GM18951 (cell line): Measurements from ENCODE around the gene TRAIP.
A peak's percentile ranks its signal among the peaks of the same experiment; 100 is the strongest.

Experiments used
- POLR2A ChIP-seq: IDR thresholded peaks from 4 replicates; pipeline ENCODE4 v1.6.1; 2011; ENCODE audit warnings: mild to moderate bottlenecking; ENCODE audit not compliant: insufficient read length, insufficient read depth; ENCODE audit errors: extremely low read depth
- in situ Hi-C: fragments of 300-500 bp; cut with MboI; formaldehyde crosslinking; loops from one replicate; pipeline ENCODE4 v1.12.0; 2022; ENCODE audit warnings: low sequenced_read_pairs, mixed read lengths, inconsistent platforms; ENCODE audit not compliant: unreplicated experiment

The TRAIP gene

DNA sequence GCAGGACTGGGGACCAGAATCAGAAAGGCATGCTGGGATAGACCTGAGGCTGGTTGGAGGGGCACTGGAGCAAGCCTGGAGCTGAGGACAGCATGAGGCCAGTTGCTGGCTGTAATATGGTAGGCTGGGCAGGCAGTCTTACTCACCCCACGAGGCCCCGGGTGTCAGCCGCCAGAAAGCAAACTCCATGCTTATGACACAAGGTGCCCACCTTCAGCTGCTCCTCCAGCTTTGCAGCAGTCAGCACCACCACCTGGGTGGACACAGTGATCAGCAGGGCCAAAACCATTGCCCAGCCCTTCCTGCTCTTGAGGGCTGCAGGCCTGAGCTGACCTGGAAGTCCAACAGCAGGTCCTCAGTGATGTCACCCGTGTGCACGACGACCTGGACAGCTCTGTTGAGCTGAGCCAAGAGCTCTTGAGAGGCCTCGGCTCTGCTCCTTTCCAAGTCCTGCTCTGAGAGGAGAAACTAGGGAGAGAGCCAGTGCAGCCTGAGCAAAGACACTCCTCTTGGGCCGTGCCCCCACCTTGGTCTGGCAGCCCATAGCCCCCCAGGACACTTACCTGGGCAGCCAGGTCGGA lies 43.4 kb downstream of the TRAIP start:
- in situ Hi-C loops: no loop called here
- TF ChIP-seq POLR2A: no peak

- TF ChIP-seq POLR2A: no peak
- in situ Hi-C loops: no loop called here
These were observed 48.8 kb downstream of the TRAIP start for GRCh38 chr3:49807431-49808114.

DNA sequence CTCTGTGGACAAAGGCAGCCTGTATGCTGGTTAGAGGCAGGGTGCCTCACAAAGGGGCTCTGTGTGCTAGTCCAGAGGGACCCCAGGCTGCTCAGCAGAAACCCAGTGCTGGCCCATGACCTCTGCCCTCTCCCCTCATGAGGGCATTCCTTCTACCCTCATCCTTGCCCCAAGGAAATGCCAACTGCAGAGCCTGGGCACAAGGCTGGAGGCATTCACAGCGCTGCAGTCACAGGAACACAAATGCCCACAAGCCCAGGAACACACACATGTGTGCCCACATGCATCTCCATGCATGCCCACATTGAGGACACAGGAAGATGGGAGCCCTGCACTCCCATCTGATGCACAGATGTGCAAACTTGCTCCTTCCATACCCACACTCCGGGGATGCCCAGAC lies 49.5 kb downstream of the TRAIP start:
- no peak for TF ChIP-seq POLR2A
- in situ Hi-C loops: no loop called here

GRCh38 chr3:49805897-49806701 lies 50.3 kb downstream of the TRAIP start:
- peak; percentile 40 for TF ChIP-seq POLR2A
- in situ Hi-C loops: no loop called here

DNA sequence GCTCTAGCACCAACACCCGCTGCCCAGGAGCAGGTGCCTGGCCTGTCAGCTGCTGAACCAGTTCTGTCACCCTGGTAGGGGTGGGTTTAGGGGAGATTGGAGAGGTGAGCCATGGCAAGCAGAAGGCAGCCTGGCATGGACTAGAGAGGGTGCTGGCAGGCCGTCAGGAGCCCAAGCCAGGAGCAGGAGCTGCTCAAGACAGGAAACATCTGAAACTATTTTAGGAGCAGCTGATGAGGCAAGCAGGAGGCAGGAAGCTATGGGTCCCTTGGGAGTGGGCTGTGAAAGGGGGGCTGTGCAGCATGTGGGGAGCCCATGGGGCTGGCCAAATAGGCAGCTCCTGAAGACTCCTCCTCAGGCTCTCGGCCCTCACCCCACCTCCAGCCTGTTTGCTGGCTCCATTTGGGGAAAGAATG lies 51.0 kb downstream of the TRAIP start:
- in situ Hi-C loops: no loop called here
- TF ChIP-seq POLR2A: no peak

DNA sequence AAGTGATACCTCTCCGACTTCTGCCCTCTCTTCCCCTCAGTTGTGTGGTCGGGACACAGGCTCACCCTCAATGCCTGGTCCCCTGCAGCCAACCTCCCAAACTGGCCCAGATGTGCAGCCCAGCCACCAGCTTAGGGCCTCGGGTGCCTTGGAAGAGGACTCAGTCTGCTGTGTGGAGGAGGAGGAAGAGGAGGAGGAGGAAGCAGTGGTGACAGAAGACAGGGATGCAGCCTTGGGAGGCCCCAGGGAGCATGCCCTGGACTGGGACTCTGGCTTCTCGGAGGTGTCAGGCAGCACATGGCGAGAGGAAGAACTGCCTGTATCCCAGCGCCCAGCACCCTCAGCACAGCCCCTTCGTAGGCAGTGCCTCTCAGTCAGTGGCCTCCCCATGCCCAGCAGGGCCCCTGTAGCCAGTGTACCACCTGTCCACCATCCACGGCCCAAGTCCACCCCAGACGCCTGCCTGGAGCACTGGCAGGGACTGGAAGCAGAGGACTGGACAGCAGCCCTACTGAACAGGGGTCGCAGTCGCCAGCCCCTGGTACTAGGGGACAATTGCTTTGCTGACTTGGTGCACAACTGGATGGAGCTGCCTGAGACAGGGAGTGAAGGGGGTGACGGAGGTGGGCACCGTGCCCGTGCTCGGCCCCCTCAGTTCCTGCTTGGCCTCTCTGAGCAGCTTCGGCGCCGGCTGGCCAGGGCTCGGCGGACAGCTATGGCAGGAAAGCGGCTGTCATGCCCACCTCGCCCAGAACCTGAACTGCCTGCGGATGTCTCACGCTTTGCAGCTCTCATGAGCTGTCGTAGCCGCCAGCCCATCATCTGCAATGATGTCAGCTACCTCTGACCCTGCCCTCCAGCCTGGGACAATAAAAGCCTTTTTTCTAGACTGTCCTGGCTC lies 52.0 kb downstream of the TRAIP start:
- in situ Hi-C loops: no loop called here
- no peak for TF ChIP-seq POLR2A

DNA sequence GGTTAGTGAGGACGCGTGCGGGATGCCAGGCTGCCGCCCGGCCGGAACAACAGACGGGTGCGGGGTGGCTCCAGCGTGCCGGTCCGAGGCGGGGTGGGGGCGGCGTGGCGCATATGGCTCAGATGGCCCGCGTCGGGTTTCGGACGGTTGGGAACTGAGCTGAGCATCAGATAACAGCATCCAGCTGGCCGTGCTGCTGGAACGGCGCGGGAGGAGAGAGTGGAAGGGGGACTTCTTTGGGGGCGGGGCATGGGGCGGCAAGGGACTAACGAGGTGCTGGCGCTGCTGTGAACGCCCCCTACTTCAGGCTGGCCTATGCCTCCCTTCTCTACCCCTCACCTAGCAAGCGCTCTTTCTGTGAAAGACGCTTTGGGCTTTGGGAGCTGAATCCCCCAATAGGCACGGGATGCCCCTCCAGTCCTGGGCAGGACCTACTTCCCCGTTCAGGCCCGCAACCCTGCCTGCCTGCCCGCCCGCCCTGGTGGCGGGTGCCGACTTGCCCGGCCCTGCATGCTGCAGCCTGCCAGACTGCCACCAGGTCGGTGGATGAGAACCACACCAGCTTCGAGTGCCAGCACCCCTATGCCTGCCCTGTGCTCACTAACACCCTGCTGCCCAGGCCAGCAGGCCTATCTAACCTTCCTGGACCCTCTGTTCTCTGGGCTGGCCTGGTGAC lies 52.8 kb downstream of the TRAIP start:
- in situ Hi-C loops: no loop called here
- peak; percentile 6 for TF ChIP-seq POLR2A

- in situ Hi-C loops: no loop called here
- peak; percentile 60 for TF ChIP-seq POLR2A
These were observed 53.5 kb downstream of the TRAIP start, which contains the start of gene INKA1 for GRCh38 chr3:49802719-49803464. Gene INKA1 (plus strand): TSS chr3:49803261. CDS start chr3:49803393, 132 bp downstream.

DNA sequence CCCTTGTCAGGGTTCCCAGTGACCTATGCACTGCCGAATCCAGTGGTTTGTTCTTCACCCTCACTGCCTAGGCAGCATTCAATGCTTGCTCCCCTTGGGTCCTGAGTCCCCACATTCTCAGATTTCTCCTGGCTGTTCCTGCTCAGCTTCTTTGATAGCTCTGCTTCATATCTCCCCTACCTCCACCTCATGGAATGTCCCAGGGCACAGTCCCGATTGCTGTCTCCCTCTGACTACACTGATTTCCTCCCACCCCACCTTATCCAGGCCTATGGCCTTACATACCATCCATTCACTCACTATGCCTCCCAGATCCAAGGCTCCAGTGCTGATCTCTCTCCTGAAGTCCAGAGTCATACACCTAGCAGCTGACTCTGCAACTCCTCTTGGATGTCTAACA lies 55.2 kb downstream of the TRAIP start:
- no peak for TF ChIP-seq POLR2A
- in situ Hi-C loops: no loop called here

DNA sequence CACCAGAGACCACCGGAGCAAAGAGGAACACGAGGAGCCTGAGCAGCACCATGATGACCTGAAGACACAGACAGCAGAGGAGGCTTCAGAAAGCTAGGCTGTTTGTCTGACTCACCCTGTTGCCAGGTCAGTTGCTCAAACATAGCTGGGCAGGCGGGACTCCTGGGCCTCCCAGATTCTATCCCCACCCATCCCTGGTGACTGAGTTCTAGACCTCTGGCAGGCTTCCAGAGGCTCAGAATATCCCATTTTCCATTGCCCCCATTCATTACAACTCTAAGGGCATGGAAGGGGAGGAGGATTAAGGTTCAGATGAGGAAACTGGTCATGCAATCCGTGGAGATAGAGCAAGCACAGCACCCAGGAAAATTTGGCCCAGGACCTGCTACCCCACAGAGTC lies 56.6 kb downstream of the TRAIP start, which contains the start of gene CDHR4:
CDHR4 (minus strand) TSS at position 113 of the 400 bp plus-strand sequence; CDS start at position 52, 61 bp downstream.
- no peak for TF ChIP-seq POLR2A
- in situ Hi-C loops: no loop called here

GRCh38 chr3:49799105-49799504 lies 57.3 kb downstream of the TRAIP start:
- in situ Hi-C loops: no loop called here

More at GRCh38 chr3:49799105-49799504, 57.3 kb downstream of the TRAIP start:
- no peak for TF ChIP-seq POLR2A
